A673 (cell line): ENCODE measurements around the gene MELTF.

ENCODE experiments used
- EZH2 ChIP-seq: fragments of 200-600 bp; sonication (generic); IDR thresholded peaks from 2 replicates; pipeline ENCODE4 v1.6.1; 2017; ENCODE audit warnings: borderline replicate concordance, low read depth, mild to moderate bottlenecking, mixed read lengths, antibody characterized with exemption, low read length; ENCODE audit not compliant: poor library complexity, severe bottlenecking
- TF ChIP-seq, protein P1 (sequence below): fragments of 300-800, 200-600 bp; sonication (generic); conservative IDR thresholded peaks from 2 replicates; pipeline ENCODE4 v1.5.1; 2017; ENCODE audit warnings: low read depth, mild to moderate bottlenecking, antibody characterized with exemption, low read length, moderate library complexity, mixed read lengths

DNA sequence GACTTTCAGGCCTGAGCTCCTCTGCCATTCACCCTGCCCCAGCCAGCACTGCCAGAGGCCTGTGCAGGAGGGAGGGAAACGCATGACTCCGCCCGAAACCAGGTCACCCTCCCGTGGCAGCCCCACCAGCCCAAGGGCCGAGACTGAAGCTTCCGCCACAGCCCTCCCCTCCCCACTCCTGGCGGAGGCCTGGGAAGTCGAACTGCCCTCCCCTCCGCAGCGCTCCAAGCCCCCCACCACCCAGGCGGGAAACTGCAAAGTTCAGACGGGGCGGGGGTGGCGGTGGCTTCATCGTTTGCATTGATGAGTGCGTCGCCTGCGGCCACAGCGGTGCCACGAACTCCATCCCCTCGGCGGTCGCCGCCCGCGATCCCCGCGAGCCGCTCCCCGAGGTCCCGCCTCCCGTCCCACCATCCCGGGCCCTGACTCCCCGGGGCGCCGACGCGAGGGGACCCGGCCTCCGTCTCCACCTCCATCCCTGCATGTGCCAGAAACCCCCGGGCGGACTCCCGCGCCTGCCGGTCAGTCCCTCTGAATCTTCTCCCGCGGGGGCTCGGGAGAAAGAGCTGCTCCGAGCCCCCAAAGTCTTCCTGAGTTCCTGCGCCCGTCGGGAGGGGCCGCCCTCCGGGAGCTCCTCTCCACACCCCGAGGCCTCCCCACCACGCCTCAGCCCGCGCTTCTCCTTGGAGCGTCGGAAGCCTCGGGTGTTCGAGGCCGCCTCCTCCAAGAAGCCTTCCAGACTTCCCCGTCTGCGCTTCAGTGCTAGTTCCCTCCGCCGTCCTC lies 698 bp downstream of the MELTF start:
- TF ChIP-seq, protein P1, sequence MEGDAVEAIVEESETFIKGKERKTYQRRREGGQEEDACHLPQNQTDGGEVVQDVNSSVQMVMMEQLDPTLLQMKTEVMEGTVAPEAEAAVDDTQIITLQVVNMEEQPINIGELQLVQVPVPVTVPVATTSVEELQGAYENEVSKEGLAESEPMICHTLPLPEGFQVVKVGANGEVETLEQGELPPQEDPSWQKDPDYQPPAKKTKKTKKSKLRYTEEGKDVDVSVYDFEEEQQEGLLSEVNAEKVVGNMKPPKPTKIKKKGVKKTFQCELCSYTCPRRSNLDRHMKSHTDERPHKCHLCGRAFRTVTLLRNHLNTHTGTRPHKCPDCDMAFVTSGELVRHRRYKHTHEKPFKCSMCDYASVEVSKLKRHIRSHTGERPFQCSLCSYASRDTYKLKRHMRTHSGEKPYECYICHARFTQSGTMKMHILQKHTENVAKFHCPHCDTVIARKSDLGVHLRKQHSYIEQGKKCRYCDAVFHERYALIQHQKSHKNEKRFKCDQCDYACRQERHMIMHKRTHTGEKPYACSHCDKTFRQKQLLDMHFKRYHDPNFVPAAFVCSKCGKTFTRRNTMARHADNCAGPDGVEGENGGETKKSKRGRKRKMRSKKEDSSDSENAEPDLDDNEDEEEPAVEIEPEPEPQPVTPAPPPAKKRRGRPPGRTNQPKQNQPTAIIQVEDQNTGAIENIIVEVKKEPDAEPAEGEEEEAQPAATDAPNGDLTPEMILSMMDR, result no peak
- TF ChIP-seq EZH2, result no peak
